ENCODE results near the gene COX19. TPM values are rescaled to one million over a fixed set of nuclear protein-coding genes. Genes with fewer than 3 reads are reported as not detected.

Gene COX19
- polyA plus RNA-seq, 3 donors: 7.4 to 15.0 (median 7.6) TPM

- TF ChIP-seq, protein P1, sequence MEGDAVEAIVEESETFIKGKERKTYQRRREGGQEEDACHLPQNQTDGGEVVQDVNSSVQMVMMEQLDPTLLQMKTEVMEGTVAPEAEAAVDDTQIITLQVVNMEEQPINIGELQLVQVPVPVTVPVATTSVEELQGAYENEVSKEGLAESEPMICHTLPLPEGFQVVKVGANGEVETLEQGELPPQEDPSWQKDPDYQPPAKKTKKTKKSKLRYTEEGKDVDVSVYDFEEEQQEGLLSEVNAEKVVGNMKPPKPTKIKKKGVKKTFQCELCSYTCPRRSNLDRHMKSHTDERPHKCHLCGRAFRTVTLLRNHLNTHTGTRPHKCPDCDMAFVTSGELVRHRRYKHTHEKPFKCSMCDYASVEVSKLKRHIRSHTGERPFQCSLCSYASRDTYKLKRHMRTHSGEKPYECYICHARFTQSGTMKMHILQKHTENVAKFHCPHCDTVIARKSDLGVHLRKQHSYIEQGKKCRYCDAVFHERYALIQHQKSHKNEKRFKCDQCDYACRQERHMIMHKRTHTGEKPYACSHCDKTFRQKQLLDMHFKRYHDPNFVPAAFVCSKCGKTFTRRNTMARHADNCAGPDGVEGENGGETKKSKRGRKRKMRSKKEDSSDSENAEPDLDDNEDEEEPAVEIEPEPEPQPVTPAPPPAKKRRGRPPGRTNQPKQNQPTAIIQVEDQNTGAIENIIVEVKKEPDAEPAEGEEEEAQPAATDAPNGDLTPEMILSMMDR (IDR thresholded peaks at IDR 0.05): no peak
- DNase-seq: no peak
Measured at GRCh38 chr7:918118-918425, 57.3 kb downstream of the COX19 start.

GRCh38 chr7:917255-918117 lies 57.9 kb downstream of the COX19 start:
- DNase-seq: no peak
- H3K27ac Mint-ChIP-seq: peak overlapping the region in 1 of 7 donors; percentile 25
- peaks cover 48 to 65% of the 10 kb centered on the region in 2 donors for H3K36me3 Mint-ChIP-seq
- TF ChIP-seq, protein P1 (IDR thresholded peaks at IDR 0.05): no peak
- no peak overlapping the region for H3K4me3 Mint-ChIP-seq
- H4K20me1 ChIP-seq (ENCODE audit: insufficient read depth, low read length): peaks cover 36% of the 10 kb centered on the region
- peaks cover 41 to 67% of the 10 kb centered on the region in 2 donors for H3K4me1 ChIP-seq (ENCODE audit: control insufficient read depth in 1 of 2, insufficient read depth in 2 of 2, low read length in 2 of 2)
- H3K4me3 ChIP-seq (replicated peaks in 1 of 3; ENCODE audit: low read depth in 2 of 3, low read length in 3 of 3): no peak overlapping the region
- 94% methylated on average over 22 of the region's 33 CpGs for WGBS (ENCODE audit: insufficient coverage)
- peaks cover 34 to 42% of the 10 kb centered on the region in 2 donors for H3K36me3 ChIP-seq (replicated peaks in 1 of 2; ENCODE audit: control insufficient read depth in 1 of 2, insufficient read depth in 2 of 2, low read length in 2 of 2)
- H3K27me3 ChIP-seq (ENCODE audit: control insufficient read depth in 2 of 2, insufficient read depth in 2 of 2, low read length in 2 of 2): no peaks in the 10 kb centered on the region
- H3K27ac ChIP-seq (ENCODE audit: low read depth in 1 of 2, low read length in 2 of 2): no peak overlapping the region
- peaks cover 66% of the 10 kb centered on the region for H3K79me2 ChIP-seq (ENCODE audit: insufficient read depth, low read length)
- no peak overlapping the region for H3K4me2 ChIP-seq (replicated peaks; ENCODE audit: extremely low read depth, low read length, poor library complexity, severe bottlenecking)
- H3K9me3 ChIP-seq (replicated peaks in 1 of 2; ENCODE audit: control insufficient read depth in 1 of 2, insufficient read depth in 1 of 2, low read length in 2 of 2): no peaks in the 10 kb centered on the region
- no peak overlapping the region for H2AFZ ChIP-seq (ENCODE audit: insufficient read depth, low read depth, low read length, poor library complexity, severe bottlenecking)
- peaks cover 56% of the 10 kb centered on the region for H3K4me1 Mint-ChIP-seq
- H3K27me3 Mint-ChIP-seq (ENCODE audit: low read depth in 3 of 3): peaks cover 0 to 3% (median 0%) of the 10 kb centered on the region in 3 donors
- H3K9me3 Mint-ChIP-seq: peaks cover 0 to 7% (median 0%) of the 10 kb centered on the region in 7 donors
- intact Hi-C loops (cut with micrococcal nuclease): no loop called here
- H3K9ac ChIP-seq (ENCODE audit: insufficient read depth, low read length, poor library complexity, severe bottlenecking): no peak overlapping the region

More at GRCh38 chr7:918118-918425, 57.3 kb downstream of the COX19 start:
- H3K9me3 ChIP-seq (replicated peaks in 1 of 2; ENCODE audit: control insufficient read depth in 1 of 2, insufficient read depth in 1 of 2, low read length in 2 of 2): no peaks in the 10 kb centered on the region
- H3K4me2 ChIP-seq (replicated peaks; ENCODE audit: extremely low read depth, low read length, poor library complexity, severe bottlenecking): no peak overlapping the region
- Mint-ChIP-seq H3K27me3 (ENCODE audit: low read depth in 3 of 3) (peaks cover 0 to 3% (median 0%) of the 10 kb centered on the region in 3 donors), H3K4me3 (no peak overlapping the region), H3K36me3 (peaks cover 45 to 61% of the 10 kb centered on the region in 2 donors), H3K9me3 (peaks cover 0 to 3% (median 0%) of the 10 kb centered on the region in 7 donors), H3K4me1 (peaks cover 55% of the 10 kb centered on the region), H3K27ac (no peak overlapping the region)
- H3K36me3 ChIP-seq (replicated peaks in 1 of 2; ENCODE audit: control insufficient read depth in 1 of 2, insufficient read depth in 2 of 2, low read length in 2 of 2): peaks cover 34 to 42% of the 10 kb centered on the region in 2 donors
- H3K9ac ChIP-seq (ENCODE audit: insufficient read depth, low read length, poor library complexity, severe bottlenecking): no peak overlapping the region
- H3K27me3 ChIP-seq (ENCODE audit: control insufficient read depth in 2 of 2, insufficient read depth in 2 of 2, low read length in 2 of 2): no peaks in the 10 kb centered on the region
- 94% methylated on average over 9 of the region's 9 CpGs for WGBS (ENCODE audit: insufficient coverage)
- H4K20me1 ChIP-seq (ENCODE audit: insufficient read depth, low read length): peaks cover 32% of the 10 kb centered on the region
- peaks cover 62% of the 10 kb centered on the region for H3K79me2 ChIP-seq (ENCODE audit: insufficient read depth, low read length)
- H3K4me1 ChIP-seq (ENCODE audit: control insufficient read depth in 1 of 2, insufficient read depth in 2 of 2, low read length in 2 of 2): peaks cover 41 to 67% of the 10 kb centered on the region in 2 donors
- intact Hi-C loops (cut with micrococcal nuclease): no loop called here
- H3K4me3 ChIP-seq (replicated peaks in 1 of 3; ENCODE audit: low read depth in 2 of 3, low read length in 3 of 3): no peak overlapping the region
- no peak overlapping the region for H3K27ac ChIP-seq (ENCODE audit: low read depth in 1 of 2, low read length in 2 of 2)
- no peak overlapping the region for H2AFZ ChIP-seq (ENCODE audit: insufficient read depth, low read depth, low read length, poor library complexity, severe bottlenecking)

Measured in CD14-positive monocyte (primary cell).